Smooth muscle cell (in vitro differentiated cells): ENCODE data around the gene UBE2O. TPM values are rescaled to one million over a fixed set of nuclear protein-coding genes. Genes with fewer than 3 reads are reported as not detected.

ENCODE experiments used
- DNase-seq: peaks from one replicate; lab custom pipeline; 2025; ENCODE audit not compliant: unreplicated experiment; lab: John Stamatoyannopoulos, UW
- H2AFZ ChIP-seq: fragments of 200-600 bp; sonication (generic); 2 replicates; pipeline ENCODE4 v1.6.0; 2016; ENCODE audit warnings: antibody characterized with exemption, low read depth, mild to moderate bottlenecking
- H3F3A ChIP-seq: fragments of 200-600 bp; sonication (generic); 2 replicates; pipeline ENCODE4 v1.6.0; 2017; ENCODE audit warnings: antibody characterized with exemption, low read depth
- H3K27ac ChIP-seq: fragments of 200-600 bp; sonication (generic); 2 replicates; pipeline ENCODE4 v1.5.1; 2016; ENCODE audit warnings: low read depth, mild to moderate bottlenecking
- H3K27me3 ChIP-seq: fragments of 200-600 bp; sonication (generic); 2 replicates; pipeline ENCODE4 v1.6.1; 2016; ENCODE audit warnings: low read depth, mild to moderate bottlenecking
- H3K36me3 ChIP-seq: fragments of 200-600 bp; sonication (generic); 2 replicates; pipeline ENCODE4 v1.5.1; 2016; ENCODE audit warnings: low read depth
- H3K4me1 ChIP-seq: fragments of 200-600 bp; sonication (generic); 2 replicates; pipeline ENCODE4 v1.5.1; 2016; ENCODE audit warnings: low read depth
- H3K4me2 ChIP-seq: fragments of 200-600 bp; sonication (generic); 2 replicates; pipeline ENCODE4 v1.6.0; 2016; ENCODE audit warnings: mild to moderate bottlenecking
- H3K4me3 ChIP-seq: fragments of 200-600 bp; sonication (generic); 2 replicates; pipeline ENCODE4 v1.5.1; 2016; ENCODE audit warnings: mild to moderate bottlenecking
- H3K79me2 ChIP-seq: fragments of 200-600 bp; sonication (generic); 2 replicates; pipeline ENCODE4 v1.6.0; 2016; ENCODE audit warnings: low read depth, mild to moderate bottlenecking
- H3K9ac ChIP-seq: fragments of 200-600 bp; sonication (generic); 2 replicates; pipeline ENCODE4 v1.6.0; 2016; ENCODE audit warnings: low read depth
- H3K9me3 ChIP-seq: fragments of 200-600 bp; sonication (generic); replicated peaks from 2 replicates; pipeline ENCODE4 v1.5.1; 2016; ENCODE audit warnings: low read depth
- H4K20me1 ChIP-seq: fragments of 200-600 bp; sonication (generic); 2 replicates; pipeline ENCODE4 v1.6.0; 2016; ENCODE audit warnings: low read depth
- WGBS: methylation state at CpG from one replicate; pipeline ENCODE4 v1.1.7; 2016; ENCODE audit warnings: low lambda C conversion rate; 5-methylcytosine and 5-hydroxymethylcytosine counted together
- polyA plus RNA-seq: library from polyadenylated mRNA; unstranded; fragments of >200 nt; fragmentation: Nextera tagmentation; extraction: Ambion mirVana; gene quantifications from 2 replicates; pipeline ENCODE4 v1.2.1, GENCODE V29; 2016
- total RNA-seq: library from RNA; depleted of rRNA; stranded (reverse); fragments of >200 nt; gene quantifications from 2 replicates; pipeline ENCODE4 v1.2.3, GENCODE V29; 2014
- TF ChIP-seq, protein P1 (sequence below): fragments of 200-600 bp; sonication (generic); IDR thresholded peaks from 2 replicates; pipeline ENCODE4 v1.5.1; 2017; ENCODE audit warnings: borderline replicate concordance, mild to moderate bottlenecking, antibody characterized with exemption; ENCODE audit not compliant: insufficient read depth, poor library complexity, severe bottlenecking

The UBE2O gene
- total and polyA plus RNA-seq, 2 experiments from 2014 or later: 10.1 to 12.1 TPM

DNA sequence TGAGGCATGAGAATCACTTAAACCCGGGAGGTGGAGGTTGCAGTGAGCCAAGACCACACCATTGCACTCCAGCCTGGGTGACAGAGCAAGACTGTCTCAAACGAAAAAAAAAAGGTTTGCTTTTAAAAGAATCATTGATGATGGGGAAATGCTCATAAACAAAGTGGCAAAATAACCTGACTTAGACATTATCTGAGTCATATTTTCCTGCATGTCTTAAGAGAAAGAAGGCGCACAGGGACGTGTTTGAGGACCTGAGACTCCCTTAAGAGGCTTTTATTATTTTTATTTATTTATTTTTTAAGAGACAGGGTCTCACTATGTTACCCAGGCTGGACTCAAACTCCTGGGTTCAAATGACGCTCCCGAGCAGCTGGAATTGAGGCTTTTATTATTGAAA is 93.6 kb downstream of the UBE2O start:
- Histone ChIP-seq H2AFZ (no peak overlapping the region), H3K9ac (no peak overlapping the region)

DNA sequence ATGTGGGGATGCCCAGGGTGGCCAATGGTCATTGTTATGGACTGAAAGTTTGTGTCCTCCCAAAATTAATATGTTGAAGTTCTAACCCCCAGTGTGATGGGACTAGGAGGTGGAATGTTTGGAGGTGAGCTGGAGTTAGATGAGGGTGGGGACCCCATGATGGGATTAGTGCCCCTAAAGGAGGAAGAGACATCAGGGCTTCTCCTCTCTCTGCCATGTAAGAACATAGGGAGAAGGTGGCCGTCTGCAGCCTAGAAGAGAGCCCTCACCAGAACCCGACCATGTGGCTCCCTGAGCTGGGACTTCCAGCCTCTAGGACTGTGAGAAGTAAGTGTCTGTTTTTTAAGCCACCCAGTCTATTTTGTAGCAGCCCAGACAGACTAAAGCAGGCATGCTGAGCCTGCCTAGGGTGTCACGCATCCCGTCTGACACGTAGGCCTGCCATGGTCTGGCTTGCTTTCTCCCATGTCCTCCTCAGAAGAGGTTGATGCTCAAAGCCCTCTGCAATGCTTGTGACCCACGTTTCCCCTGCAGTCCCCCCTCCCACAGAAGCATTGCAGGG is 95.3 kb downstream of the UBE2O start:
- no peaks in the 10 kb centered on the region for H3K9me3 ChIP-seq
- DNase-seq: no peak
- no peak overlapping the region for H3K9ac ChIP-seq
- no peaks in the 10 kb centered on the region for H4K20me1 ChIP-seq
- peaks cover 3% of the 10 kb centered on the region for H3F3A ChIP-seq
- WGBS: 86% methylated on average over 6 of the region's 6 CpGs
- H3K27me3 ChIP-seq: no peaks in the 10 kb centered on the region
- no peak overlapping the region for H3K4me3 ChIP-seq
- no peak overlapping the region for H3K4me2 ChIP-seq
- TF ChIP-seq, protein P1, sequence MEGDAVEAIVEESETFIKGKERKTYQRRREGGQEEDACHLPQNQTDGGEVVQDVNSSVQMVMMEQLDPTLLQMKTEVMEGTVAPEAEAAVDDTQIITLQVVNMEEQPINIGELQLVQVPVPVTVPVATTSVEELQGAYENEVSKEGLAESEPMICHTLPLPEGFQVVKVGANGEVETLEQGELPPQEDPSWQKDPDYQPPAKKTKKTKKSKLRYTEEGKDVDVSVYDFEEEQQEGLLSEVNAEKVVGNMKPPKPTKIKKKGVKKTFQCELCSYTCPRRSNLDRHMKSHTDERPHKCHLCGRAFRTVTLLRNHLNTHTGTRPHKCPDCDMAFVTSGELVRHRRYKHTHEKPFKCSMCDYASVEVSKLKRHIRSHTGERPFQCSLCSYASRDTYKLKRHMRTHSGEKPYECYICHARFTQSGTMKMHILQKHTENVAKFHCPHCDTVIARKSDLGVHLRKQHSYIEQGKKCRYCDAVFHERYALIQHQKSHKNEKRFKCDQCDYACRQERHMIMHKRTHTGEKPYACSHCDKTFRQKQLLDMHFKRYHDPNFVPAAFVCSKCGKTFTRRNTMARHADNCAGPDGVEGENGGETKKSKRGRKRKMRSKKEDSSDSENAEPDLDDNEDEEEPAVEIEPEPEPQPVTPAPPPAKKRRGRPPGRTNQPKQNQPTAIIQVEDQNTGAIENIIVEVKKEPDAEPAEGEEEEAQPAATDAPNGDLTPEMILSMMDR: no peak
- H3K27ac ChIP-seq: no peak overlapping the region
- H3K4me1 ChIP-seq: no peaks in the 10 kb centered on the region
- no peaks in the 10 kb centered on the region for H3K36me3 ChIP-seq
- H3K79me2 ChIP-seq: peaks cover 5% of the 10 kb centered on the region
- H2AFZ ChIP-seq: no peak overlapping the region

More for the DNA sequence above, 93.6 kb downstream of the UBE2O start:
- no peak for DNase-seq
- H3K36me3 ChIP-seq: no peaks in the 10 kb centered on the region
- H3K4me3 ChIP-seq: no peak overlapping the region
- no peaks in the 10 kb centered on the region for H3K4me1 ChIP-seq
- H4K20me1 ChIP-seq: no peaks in the 10 kb centered on the region
- no peaks in the 10 kb centered on the region for H3K27me3 ChIP-seq
- no peaks in the 10 kb centered on the region for H3K79me2 ChIP-seq
- 85% methylated on average over 6 of the region's 6 CpGs for WGBS
- H3K9me3 ChIP-seq: no peaks in the 10 kb centered on the region
- TF ChIP-seq, protein P1: no peak
- peaks cover 3% of the 10 kb centered on the region for H3F3A ChIP-seq
- no peak overlapping the region for H3K4me2 ChIP-seq
- no peak overlapping the region for H3K27ac ChIP-seq

DNA sequence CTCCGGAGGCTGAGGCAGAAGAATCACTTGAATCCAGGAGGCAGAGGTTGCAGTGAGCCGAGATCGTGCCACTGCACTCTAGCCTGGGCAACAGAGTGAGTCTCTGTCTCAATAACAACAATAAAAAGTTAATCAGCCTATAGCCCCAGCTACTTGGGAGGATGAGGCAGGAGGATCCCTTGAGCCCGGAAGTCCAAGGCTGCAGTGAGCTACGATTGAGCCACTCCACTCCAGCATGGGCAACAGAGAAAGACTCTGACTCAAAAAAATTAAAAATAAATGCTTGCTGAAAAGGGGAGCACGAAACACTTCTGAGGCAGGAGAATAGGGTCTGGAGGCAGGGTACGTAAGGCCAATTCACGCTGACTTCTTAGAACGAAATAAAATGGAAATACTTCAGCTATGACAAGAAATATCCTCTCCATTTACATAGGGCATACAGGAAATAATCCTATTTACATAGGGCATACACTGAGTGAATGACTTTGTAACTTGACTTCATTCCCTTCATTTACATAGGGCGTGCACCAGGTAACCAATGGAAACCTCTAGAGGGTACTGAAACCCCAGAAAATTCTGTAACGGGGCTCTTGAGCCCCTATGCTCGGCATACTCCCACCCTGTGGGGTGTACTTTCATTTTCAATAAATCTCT is 96.0 kb downstream of the UBE2O start:
- H3F3A ChIP-seq: peaks cover 3% of the 10 kb centered on the region
- H3K27ac ChIP-seq: no peak overlapping the region
- no peak overlapping the region for H3K4me2 ChIP-seq
- peaks cover 12% of the 10 kb centered on the region for H3K79me2 ChIP-seq
- H3K4me1 ChIP-seq: no peaks in the 10 kb centered on the region
- TF ChIP-seq, protein P1: no peak
- no peaks in the 10 kb centered on the region for H4K20me1 ChIP-seq
- H3K36me3 ChIP-seq: no peaks in the 10 kb centered on the region
- H3K4me3 ChIP-seq: no peak overlapping the region
- H3K27me3 ChIP-seq: no peaks in the 10 kb centered on the region
- WGBS: 87% methylated on average over 12 of the region's 12 CpGs
- no peak overlapping the region for H3K9ac ChIP-seq
- DNase-seq: no peak
- H2AFZ ChIP-seq: no peak overlapping the region
- H3K9me3 ChIP-seq: no peaks in the 10 kb centered on the region
